IMR-90 (cell line): ENCODE data around the gene SEMA5A.

Source experiments
- BHLHE40 ChIP-seq: fragments of 150-350 bp; IDR thresholded peaks from 2 replicates; pipeline ENCODE4 v1.6.1; 2016; ENCODE audit warnings: mild to moderate bottlenecking, low read depth, low read length
- CEBPB ChIP-seq: IDR thresholded peaks from 2 replicates; pipeline ENCODE4 v1.6.1; 2012; ENCODE audit warnings: low read depth, low read length, improper control_type of control experiment
- CHD1 ChIP-seq: IDR thresholded peaks from 2 replicates; pipeline ENCODE4 v1.6.1; 2012; ENCODE audit warnings: low read depth, low read length, improper control_type of control experiment
- CTCF ChIP-seq: conservative IDR thresholded peaks from 2 replicates; pipeline ENCODE4 v1.5.1; 2012; ENCODE audit warnings: mild to moderate bottlenecking, low read depth, low read length, improper control_type of control experiment
- FOS ChIP-seq: fragments of 150-350 bp; IDR thresholded peaks from 2 replicates; pipeline ENCODE4 v1.6.1; 2016; ENCODE audit warnings: low read depth, low read length
- MAZ ChIP-seq: IDR thresholded peaks from 2 replicates; pipeline ENCODE4 v1.6.1; 2012; ENCODE audit warnings: low read depth, mild to moderate bottlenecking, low read length, improper control_type of control experiment, moderate library complexity, borderline replicate concordance
- MXI1 ChIP-seq: IDR thresholded peaks from 2 replicates; pipeline ENCODE4 v1.6.1; 2012; ENCODE audit warnings: low read depth, mild to moderate bottlenecking, low read length, moderate library complexity, borderline replicate concordance
- NFE2L2 ChIP-seq: fragments of 150-350 bp; IDR thresholded peaks from 2 replicates; pipeline ENCODE4 v1.6.1; 2016; ENCODE audit warnings: low read depth, mild to moderate bottlenecking, low read length
- POLR2A ChIP-seq: IDR thresholded peaks from 2 replicates; pipeline ENCODE4 v1.6.1; 2012; ENCODE audit warnings: mild to moderate bottlenecking, low read depth, low read length
- RAD21 ChIP-seq: IDR thresholded peaks from 2 replicates; pipeline ENCODE4 v1.6.1; 2012; ENCODE audit warnings: low read length, improper control_type of control experiment
- RCOR1 ChIP-seq: IDR thresholded peaks from 2 replicates; pipeline ENCODE4 v1.6.1; 2012; ENCODE audit warnings: mild to moderate bottlenecking, low read length, improper control_type of control experiment; ENCODE audit not compliant: insufficient replicate concordance
- SMC3 ChIP-seq: fragments of 150-350 bp; IDR thresholded peaks from 2 replicates; pipeline ENCODE4 v1.6.1; 2016; ENCODE audit warnings: low read depth, mild to moderate bottlenecking, antibody characterized with exemption, low read length, moderate library complexity
- TF ChIP-seq, protein P1 (sequence below): fragments of 150-350 bp; IDR thresholded peaks from 2 replicates; pipeline ENCODE4 v1.6.1; 2017; ENCODE audit warnings: mild to moderate bottlenecking, antibody characterized with exemption, low read length, low read depth

- TF ChIP-seq CTCF, result no peak
- no peak for TF ChIP-seq POLR2A
- no peak for TF ChIP-seq NFE2L2
- TF ChIP-seq MXI1, result no peak
- no peak for TF ChIP-seq RCOR1
- no peak for TF ChIP-seq RAD21
- TF ChIP-seq CEBPB, result no peak
- no peak for TF ChIP-seq CHD1
- TF ChIP-seq BHLHE40, result no peak
- no peak for TF ChIP-seq SMC3
- TF ChIP-seq, protein P1, sequence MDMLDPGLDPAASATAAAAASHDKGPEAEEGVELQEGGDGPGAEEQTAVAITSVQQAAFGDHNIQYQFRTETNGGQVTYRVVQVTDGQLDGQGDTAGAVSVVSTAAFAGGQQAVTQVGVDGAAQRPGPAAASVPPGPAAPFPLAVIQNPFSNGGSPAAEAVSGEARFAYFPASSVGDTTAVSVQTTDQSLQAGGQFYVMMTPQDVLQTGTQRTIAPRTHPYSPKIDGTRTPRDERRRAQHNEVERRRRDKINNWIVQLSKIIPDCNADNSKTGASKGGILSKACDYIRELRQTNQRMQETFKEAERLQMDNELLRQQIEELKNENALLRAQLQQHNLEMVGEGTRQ, result no peak
- TF ChIP-seq FOS, result no peak
- no peak for TF ChIP-seq MAZ
Measured at GRCh38 chr5:9244417-9244816, 301.5 kb downstream of the SEMA5A start.
